CD4-positive, alpha-beta T cell treated with Interleukin-12 subunit alpha and Interleukin-12 subunit beta, for 1 hour (primary cell): ENCODE measurements around the gene CLMN.

Experiments
- DNase-seq: peaks from one replicate; pipeline ENCODE4 v3.0.0-alpha.2; 2020

Gene CLMN

DNA sequence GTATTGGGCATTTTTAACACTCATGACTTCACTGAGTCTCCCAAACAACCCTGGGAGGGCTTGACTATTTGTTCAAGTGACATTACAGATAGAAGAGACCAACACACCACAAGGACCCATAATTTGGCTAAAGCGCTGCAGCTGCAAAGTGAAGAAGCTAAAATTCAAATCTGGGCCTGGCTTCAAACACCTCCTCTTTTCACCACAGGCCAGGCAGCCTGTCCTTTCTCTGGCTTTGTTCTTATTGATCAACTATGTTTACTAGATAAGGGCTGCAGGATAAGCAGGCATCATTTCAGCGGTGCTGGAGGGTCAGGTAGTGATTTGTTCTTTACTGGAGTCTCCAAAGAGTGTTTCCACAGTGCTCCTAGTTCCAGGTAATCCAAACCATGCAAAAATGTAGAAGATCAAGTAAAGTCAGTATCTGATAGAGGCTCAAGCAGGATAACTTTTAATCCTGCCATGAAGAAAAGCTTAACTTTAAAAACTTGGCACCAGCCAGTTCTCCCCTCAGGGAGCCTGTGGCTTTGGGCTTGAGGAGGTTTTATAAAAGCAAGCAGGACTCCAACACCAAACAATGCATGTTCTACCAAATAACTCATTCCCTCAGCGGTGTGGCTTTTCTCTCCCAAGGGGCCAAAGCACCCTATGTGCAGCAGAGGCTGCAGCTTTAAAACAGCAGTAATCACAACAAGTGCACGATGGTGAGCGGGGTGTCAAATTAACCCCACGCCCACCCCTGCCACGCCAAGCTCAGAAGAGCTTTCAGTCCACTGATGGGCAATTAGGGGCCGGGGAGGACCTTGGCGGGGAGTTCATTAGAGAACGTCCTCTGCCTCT is 16.8 kb downstream of the CLMN start:
- DNase-seq: no peak

DNA sequence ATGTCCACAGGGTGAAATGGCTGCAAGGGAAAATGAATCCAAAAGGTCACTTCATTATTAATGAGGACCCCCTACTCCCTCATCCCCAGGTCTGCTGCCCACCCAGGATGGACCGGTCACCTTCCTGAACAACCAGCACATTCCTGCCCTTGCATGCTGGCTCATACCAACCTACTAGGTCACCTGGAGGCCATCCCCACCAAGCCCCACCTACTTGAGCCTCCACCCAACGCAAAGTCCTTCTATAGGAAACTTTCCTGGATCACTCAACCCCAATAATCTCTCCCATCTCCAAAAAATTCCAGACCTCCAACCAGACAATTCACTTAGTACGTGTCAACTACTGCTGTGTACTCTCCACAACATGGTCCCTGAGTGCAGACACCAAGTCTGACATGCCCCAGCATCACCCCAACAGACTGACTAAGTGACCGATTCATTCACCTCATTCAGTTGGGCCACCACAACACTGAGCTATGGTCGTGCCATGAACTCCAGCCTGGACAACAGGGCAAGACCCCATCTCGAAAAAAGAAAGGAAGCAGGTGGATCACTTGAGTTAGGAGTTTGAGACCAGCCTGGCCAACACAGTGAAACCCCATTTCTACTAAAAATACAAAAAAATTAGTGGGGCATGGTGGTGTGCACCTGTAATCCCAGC is 18.1 kb downstream of the CLMN start:
- no peak for DNase-seq

- no peak for DNase-seq
Measured at GRCh38 chr14:95300697-95301526, 18.8 kb downstream of the CLMN start.

DNA sequence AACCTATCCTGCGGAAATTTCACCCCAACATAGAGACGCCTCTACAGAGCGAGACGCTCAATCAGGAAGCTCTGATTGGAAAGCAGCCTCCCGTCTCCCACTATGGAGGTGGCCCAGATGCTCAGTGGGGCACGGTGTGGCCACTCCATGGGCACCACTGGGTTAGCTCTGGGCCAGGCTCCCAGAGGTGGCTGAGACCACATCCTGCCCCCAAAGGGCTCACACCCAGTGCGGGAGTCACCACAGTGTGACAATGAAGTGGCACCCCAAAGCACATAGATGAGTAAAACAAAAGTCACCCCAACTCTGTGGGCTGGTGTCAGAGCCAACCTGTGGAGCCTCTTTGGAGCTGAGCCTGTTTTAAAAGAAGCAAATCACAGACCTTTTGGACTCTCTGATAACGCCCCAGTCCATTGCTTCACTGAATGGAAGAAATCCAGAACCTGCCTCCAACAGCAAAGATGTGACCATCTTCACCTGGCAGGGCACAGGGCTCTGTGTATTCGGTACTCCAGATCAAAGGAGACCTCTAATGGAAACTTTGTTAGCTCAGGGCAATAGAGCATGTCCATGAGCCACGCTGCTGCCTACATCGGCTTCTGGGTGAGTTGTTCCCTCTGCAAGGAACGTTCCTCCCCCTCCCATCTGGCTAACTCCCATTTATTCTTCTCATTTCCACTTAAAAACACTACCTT is 19.6 kb downstream of the CLMN start:
- DNase-seq: no peak

GRCh38 chr14:95299271-95299670 is 20.4 kb downstream of the CLMN start:
- DNase-seq: no peak

DNA sequence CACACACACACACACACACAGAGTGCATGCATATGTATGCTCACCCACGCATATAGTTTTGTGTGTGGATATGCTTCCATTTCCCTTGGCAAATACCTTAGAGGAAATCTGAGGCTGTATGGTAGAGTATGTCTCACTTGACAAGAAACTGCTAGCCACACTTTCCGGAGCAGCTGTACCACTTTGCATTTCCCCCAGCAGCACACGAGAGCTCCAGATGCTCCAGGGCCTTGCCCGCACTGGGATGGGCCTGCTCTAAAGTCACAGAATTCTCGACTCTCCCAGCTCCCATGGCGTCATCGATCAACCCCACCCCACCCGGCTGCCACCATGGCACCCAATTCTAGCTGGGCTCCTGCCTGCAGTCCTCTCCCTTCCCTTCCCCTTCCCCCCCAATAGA is 21.9 kb downstream of the CLMN start:
- DNase-seq: no peak

- no peak for DNase-seq
Measured at GRCh38 chr14:95296966-95297365, 22.7 kb downstream of the CLMN start.

- no peak for DNase-seq
Measured at GRCh38 chr14:95295600-95296376, 23.9 kb downstream of the CLMN start.

DNA sequence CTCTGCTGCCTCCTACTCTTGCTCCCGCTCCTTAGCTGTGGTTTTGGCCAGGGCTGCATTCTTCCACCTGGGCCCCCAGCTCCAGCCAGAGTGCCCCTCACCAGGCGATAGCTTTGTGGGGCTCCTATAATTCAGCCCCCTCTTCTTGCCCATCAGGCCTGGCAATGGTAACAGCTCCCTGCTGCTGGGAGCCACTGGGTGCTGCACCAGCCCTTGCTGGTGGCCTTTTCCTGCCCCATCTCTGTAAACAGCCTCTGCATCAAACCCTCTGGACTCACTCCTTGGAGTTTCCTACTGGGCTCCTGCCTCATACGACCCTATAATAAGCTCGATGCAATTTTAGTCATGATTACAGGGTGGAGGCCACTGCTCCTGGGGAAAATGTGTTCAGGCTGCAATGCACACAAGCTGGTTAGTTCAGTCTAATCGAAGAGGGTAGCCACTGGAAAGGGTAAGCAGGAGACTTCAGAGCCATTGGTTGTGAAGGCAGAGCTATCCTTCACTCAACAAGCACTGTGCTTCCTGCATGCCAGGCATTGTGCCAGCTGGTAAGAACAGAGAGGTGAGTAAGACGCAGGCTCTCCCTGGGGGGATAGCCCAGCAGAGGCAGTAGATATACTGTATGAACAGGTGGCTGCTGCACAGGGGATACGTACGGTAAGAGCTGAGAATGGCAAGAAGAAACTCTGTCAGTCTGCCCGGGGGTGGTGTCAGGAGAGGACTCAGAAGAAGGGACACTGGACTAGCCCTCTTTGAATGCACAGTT is 24.7 kb downstream of the CLMN start:
- DNase-seq: no peak

- no peak for DNase-seq
Measured at GRCh38 chr14:95294320-95294719, 25.4 kb downstream of the CLMN start.

- DNase-seq: no peak
Measured at GRCh38 chr14:95293449-95293848, 26.3 kb downstream of the CLMN start.

GRCh38 chr14:95292660-95293425 is 26.9 kb downstream of the CLMN start:
- no peak for DNase-seq

DNA sequence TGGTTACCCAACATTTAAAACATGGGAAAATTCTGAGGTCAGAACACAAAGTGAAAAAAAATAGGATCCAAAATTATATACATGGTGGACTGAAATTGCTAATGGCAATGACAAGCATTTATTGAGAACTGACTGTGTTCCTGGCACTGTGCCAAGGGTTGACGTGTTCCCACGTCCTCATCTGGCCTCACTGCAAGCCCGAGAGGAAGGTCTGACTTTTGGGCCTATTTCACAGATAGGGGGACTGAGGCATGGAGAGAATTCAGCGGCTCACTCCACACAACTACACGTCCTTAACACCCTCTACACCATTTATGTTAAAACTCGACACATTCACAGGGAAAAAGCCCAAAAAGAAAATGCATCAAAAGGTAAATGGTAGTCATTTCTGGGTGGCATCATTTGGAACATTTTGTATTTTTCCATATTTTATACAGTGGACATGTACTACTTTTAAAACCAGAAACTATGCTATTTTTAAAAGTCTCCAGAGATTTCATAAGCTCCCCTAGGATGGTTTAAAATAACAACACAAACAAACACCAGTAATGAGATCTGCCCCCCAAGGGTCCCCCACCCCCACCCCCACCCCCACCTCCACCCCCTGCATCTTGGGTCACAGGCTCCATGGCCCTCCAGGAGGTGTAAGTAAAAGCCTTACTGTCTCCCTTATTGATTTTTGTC is 27.7 kb downstream of the CLMN start:
- DNase-seq: no peak

DNA sequence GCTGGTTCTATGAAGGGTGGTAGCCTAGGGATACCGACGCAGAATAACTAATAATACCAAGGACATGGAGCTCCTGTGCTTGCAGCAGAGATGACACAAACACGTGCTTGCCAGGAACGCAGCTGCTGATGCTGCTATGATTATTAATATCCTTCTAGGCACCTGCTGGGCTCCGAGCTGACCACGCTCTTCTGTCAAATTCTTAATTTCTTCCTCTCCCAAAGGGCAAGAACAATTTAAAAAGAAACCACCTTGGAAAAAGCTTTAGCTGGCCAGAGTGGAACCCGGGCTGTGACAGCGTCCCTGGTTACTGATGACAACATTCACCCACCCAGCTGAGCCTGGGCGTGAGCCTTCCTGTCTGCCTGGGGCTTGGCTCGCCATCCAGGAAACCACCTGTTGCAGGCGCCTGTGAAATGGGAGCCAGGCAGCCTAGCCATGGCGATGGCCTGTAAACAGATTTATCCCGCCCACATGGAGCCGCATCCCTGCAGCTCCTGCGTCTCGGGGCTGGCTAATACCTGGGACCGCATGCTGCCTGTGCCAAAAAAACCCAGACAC is 28.8 kb downstream of the CLMN start:
- DNase-seq: no peak

DNA sequence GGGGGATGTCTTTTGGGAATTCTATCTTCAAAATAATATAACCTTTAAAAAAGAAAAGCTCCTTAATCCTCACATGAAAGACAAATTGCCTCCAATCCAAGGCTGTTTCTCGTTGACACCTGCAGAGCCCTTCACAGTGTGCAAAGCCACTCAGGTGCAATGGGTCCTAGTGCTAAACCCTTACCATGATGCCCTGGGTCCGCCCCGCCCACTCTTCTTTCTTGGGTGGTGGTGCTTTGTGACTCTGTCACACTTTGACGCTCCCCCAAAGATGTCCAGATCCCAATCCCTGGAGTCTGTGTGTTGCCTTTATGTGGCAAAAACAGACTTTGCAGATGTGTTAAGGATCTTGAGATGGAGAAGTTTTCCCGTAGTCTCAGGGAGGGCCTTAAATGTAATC is 29.7 kb downstream of the CLMN start:
- DNase-seq: no peak

GRCh38 chr14:95289323-95290010 is 30.2 kb downstream of the CLMN start:
- no peak for DNase-seq

DNA sequence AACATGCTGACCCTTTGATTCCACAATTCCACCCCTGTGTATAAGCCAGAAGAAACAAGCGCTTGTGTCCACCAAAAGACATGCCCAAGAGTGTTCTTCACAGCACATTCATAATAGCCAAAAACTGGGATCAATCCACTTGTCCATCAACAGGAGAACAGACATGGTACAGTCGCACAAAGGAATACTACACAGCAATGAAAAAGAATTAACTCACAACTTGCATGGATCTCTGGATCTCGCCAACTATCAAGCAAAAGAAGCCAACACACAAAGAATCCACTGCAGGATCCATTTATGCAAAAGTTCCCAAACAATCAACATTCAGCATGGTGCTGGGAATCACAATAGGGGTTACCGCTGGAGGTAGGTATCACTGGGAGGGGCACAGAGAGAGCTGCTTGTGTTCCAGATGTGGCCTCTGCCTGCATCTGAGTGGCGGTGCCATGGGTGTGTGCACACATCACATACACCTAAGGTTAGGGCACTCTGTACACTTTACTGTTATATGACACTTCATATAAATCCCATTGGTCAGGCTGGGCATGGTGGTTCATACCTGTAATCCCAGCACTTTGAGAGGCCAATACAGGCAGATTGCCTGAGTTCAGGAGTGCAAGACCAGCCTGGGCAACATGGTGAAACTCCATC is 30.9 kb downstream of the CLMN start:
- no peak for DNase-seq

- no peak for DNase-seq
Measured at GRCh38 chr14:95287176-95287754, 32.4 kb downstream of the CLMN start.
